DOHH2 (cell line): ENCODE measurements around the gene CAND2.

Experiments
- CTCF ChIP-seq: fragments of 200-600 bp; sonication (generic); IDR thresholded peaks from one replicate; pipeline ENCODE4 v1.5.1; 2014; ENCODE audit warnings: antibody characterized with exemption, mild to moderate bottlenecking, low read depth, low read length; ENCODE audit not compliant: poor library complexity, severe bottlenecking
- EZH2phosphoT487 ChIP-seq: fragments of 200-600 bp; sonication (generic); IDR thresholded peaks from 2 replicates; pipeline ENCODE4 v1.6.1; 2017; ENCODE audit warnings: borderline replicate concordance, mild to moderate bottlenecking, antibody characterized with exemption, low read length, moderate library complexity, mixed read lengths

GRCh38 chr3:12832350-12833221 is 36.1 kb downstream of the CAND2 start:
- no peak for TF ChIP-seq EZH2phosphoT487
- TF ChIP-seq CTCF, result no peak
